ENCODE measurements around the gene GRB7.
"Not testable (repeated sequence)": the region's sequence is repeated elsewhere in the genome, so short reads cannot be mapped to it uniquely, and the experiment has no call there.

Gene GRB7

DNA sequence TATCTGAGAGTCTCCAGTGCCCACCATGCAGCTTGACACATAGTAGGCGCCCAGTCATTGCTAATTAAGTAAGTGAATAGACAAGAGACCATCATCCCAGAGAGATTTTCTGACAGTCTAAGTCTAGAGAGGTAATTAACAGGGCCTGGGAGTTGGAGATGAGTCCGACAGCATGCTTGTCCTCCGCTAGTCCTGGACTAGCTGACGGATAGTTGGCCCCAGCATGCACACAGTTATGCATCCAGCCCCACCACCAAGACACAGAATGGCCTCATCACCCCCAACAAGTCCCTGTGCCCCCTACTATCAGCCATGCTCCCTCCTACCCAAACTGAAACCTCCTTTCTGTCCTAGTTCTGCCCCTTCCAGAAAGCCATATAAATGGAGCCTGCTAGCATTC lies 10.0 kb downstream of the GRB7 start:
- H3K4me3 ChIP-seq (ENCODE audit: low read depth, low read length): no peak overlapping the region
- no peak for DNase-seq (ENCODE audit: low read depth)

DNA sequence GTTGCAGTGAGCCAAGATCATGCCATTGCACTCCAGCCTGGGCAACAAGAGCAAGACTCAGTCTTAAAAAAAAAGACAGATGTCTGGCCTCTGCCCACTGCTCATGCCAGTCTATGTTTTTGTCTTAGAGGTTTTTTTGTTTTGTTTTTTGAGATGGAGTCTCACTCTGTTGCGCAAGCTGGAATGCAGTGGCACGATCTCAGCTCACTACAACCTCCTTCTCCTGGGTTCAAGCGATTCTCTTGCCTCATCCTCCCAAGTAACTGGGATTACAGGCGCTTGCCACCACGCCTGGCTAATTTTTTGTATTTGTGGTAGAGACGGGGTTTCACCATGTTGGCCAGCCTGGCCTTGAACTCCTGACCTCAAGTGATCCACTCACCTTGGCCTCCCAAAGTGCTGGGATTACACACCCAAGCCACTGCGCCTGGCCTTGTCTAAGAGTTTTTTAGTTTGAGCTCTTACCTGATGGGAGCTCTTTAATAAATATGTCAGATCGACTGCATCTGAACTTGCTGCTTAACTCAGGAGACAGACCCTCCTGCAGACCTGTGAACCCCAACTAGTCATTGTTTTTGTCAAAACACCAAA lies 10.8 kb downstream of the GRB7 start:
- not testable (repeated sequence) for H3K4me3 ChIP-seq (ENCODE audit: low read depth, low read length); DNase-seq (ENCODE audit: low read depth)

DNA sequence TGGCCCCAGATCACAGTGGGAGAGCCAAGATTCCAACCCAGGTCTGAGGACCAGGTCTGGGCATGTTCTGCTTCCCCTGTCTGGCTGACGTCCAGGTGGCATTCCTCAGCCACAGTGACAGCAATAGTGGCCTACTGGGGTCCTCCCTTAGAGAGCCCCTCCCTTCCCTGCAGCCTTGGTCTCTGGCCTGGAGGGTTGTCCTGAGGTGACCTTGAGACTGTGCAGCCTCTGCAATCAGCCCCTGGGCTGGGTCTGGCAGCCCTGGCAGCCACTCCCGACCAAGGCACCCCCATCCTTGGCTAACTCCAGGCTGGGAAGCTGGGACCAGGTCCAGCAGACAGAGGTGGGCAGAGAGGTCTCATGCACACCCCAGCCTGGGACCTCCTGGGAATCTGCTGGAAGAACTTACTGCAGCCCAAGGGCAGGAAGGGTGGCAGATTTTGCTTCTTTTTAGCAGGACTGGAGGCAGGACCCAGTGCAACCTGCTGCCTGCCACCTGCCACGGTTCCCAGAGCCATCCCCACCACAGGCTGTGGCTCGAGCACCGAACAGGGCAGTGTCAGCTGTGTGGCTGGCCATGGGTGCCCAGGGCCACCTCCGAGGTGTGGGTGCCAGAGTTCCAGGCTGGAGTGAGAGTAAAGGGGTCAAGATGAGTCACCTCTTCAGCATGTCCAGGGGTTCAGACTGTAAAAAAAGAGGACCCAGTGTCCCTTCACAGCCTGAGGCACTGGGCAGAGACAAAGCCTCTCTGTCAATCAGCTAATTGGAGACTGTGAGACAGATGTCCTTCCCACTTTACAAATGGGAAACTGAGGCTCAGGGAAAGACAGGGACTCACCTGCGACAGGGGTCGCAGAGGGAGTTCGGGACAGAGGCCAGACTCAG lies 12.6 kb downstream of the GRB7 start:
- no peak for DNase-seq (ENCODE audit: low read depth)
- no peak overlapping the region for H3K4me3 ChIP-seq (ENCODE audit: low read depth, low read length)

DNA sequence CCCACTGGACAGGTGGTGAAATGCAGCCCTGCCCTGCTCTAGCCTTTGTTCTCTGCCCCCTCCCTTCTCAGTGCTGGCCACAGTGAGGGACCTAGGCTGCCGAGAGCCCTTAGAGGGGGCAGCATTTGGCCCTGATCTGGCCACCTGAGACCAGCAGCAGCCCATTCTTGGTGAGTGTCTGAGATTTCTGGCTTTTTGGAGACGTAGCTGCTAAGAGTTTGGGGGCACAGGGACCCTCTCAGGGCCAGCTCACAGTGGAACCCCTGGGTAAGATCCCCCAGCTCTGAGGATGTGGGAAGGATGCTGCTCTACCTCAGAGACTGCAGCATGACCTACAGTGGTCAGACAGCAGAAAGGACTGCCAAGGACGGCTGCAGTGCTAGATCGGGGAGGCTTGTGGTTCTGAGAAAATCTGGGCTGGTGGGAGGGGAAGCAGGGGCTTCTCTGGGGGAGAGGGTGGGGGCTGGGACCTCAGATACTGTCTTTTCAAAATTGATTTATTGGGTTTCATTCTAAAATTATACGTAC lies 13.3 kb downstream of the GRB7 start:
- no peak for DNase-seq (ENCODE audit: low read depth)
- H3K4me3 ChIP-seq (ENCODE audit: low read depth, low read length): no peak overlapping the region

DNA sequence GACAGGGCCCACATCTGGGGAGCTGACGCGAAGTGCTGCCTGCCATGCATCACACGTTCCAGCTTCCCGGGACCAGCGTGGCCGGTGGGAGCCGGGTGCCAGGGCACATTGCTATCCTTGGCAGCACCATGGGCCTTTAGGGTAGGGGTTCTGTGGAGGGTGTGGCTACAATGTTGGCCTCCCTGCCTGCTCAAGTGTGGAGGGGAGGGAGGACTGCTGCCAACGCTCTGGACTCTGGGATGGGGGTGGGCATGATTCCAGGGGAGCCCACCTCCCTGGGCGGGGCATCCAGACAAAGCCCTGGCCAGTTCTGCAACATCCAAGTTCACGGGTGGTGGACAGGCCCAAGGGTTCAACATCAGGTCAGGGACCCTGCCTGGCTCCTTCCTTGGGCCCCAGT lies 13.9 kb downstream of the GRB7 start:
- no peak for DNase-seq (ENCODE audit: low read depth)
- no peak overlapping the region for H3K4me3 ChIP-seq (ENCODE audit: low read depth, low read length)

DNA sequence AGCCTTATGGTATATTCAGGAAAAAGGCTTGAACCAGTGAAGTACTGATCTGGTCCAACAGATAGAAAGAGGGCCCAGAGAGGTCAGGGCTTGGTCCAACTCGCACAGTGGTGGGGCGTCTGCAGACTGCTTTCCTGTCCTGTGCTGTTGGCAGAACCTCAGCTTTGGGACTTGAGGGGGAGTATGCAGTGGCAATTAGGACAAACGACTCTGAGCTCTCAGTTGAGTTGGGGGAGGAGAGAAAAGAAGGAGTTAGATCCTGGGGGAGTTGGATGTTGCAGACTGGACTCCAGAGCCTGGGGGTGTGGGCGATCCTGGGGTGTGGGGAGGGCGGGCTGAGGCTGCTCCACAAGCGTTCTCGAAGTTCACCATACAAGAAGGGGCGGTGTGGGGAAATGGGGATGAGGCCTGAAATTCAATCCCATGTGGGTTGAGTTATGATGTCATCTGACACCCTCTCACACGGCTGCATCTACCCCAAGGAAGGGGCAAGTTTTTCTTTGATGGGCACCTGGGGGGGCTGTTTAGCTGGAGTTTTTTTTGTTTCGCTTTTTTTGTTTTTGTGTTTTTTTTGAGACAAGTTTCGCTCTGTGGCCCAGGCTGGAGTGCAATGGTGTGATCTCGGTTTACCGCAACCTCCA lies 14.6 kb downstream of the GRB7 start:
- DNase-seq (ENCODE audit: low read depth): no peak
- no peak overlapping the region for H3K4me3 ChIP-seq (ENCODE audit: low read depth, low read length)

DNA sequence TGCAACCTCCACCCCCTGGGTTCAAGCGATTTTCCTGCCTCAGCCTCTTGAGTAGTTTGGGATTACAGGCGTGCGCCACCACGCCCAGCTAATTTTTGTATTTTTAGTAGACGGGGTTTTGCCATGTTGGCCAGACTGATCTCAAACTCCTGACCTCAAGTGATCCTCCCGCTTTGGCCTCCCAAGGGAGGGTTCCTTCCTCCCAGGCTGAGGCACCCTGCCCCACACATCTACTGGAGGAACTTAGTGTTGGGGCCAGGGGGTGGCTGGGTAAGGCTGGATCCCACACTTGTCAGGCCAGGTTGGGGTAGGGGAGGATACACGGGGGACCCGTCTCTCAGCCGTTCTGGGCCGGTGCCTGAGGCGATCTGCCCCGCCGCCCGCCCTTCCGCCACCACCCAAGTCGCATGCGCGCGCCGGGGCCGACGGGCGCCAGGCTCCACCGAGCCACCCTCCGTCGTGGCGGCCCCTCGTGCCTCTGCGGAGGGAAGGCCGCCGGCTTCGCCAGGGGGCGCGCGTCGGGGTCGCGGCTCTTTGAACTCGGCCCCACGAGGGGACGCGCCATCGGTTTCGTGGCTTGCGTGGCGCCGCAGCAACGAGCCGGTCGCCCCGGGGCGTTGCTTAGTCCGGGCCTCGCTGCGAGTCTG lies 15.9 kb downstream of the GRB7 start:
- peak overlapping the region; percentile 60 for H3K4me3 ChIP-seq (ENCODE audit: low read depth, low read length)
- DNase-seq (ENCODE audit: low read depth): no peak

DNA sequence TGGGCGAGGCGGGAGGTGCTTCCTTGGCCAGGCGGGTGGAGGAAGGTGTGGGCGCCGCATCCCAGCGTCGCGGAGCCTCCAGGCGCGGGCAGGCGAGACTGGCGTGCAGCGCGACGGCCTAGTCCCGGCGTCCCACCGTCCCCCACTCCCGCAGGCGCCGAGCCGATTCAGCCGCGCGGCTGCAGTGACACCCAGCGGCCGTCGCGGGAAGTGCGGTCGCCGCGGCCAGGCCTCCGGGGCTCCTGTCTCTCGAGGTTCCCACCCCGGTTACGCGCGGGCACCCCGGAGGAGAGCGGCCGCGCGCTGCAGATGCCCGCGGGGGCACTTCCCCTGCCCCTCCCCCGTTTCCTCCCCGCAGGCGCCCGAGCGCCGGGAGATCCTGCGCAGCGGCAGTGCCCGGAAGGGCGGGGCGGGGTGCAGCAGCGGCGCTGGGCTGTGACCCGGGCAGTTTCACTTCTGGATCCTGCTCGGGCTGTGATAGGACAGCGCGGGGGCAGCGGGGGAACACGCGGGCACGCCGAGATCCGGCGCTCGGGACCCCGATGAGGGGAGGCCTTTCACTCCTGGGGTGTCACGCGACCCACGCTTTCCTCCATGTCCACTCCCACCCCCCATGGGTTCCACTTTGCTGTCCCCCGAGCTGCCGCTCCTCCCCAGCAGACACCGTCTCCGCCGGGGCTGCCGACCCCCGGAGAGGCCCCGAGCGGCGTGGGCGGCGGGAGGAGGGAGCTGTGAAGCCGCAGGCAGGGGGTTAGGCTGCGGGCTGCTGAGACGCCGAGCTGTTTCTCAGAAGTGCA lies 16.6 kb downstream of the GRB7 start:
- no peak for DNase-seq (ENCODE audit: low read depth)
- peak overlapping the region; percentile 60 for H3K4me3 ChIP-seq (ENCODE audit: low read depth, low read length)

DNA sequence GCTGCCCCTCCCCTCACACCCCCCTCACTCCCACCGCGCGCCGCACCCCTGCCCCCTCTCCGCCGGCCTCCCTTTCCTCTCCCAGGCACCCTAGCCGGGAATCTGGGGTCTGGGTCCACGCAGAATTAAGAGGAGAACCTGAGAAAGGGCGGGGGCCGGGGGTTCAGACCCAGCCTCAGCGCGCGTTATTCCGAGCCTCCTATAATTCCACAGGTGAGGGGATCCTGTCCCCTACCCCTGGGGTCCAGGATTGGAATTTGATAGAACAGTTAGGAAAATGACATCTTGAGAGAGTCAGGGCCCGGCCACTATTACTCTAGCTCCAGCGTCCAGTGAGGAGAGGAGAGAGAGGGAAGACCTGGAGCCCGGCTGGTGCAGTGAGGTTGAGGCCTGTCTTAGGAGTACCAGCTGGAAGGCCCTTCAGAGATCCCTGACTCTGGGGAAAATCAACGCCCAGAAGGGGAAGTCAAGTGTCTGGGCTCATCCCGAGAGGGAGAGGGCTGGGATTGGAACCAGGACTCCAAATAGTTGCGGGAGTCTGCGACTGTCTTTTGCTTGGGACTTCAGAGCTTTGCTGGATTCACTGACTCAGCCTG lies 17.3 kb downstream of the GRB7 start:
- no peak for DNase-seq (ENCODE audit: low read depth)
- H3K4me3 ChIP-seq (ENCODE audit: low read depth, low read length): peak overlapping the region; percentile 60

DNA sequence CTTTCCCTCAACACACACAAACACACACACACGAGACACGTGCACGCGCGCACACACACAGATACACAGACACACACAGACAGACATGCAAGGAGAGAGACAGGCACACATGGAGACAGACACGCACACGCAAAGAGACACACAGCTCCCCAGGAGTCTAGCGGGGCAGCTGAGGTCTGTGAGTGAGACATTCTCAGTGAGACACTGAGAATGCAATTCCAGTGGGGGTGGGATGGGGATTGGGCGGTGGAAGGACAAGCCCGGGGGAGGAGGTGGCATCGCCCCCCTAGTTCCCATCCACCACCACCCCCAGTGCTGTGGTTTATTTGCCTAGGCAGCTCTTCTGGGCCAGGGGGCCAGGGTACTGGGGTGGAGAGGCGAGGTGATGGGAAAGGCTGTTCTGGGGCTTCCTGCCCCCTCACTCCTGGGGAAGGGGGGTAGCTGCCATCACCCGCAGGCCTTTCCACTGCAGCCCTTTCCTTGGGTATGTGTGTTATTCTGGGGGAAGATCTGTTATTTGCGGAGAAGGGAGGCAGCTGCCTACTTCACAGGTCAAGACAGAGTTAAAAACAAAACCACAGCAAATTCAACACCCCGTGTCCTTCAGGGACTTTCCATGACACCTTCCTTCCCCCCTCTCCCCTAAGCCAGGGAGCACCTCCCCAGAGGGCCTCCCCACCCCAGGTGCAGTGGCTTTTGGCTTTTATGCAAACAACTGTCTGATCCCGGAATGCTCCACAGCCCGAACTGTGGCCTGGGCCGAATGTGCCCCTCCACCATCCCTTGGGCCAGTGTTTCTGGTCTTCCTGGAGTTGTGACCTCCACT lies 18.0 kb downstream of the GRB7 start:
- DNase-seq (ENCODE audit: low read depth): no peak
- no peak overlapping the region for H3K4me3 ChIP-seq (ENCODE audit: low read depth, low read length)

DNA sequence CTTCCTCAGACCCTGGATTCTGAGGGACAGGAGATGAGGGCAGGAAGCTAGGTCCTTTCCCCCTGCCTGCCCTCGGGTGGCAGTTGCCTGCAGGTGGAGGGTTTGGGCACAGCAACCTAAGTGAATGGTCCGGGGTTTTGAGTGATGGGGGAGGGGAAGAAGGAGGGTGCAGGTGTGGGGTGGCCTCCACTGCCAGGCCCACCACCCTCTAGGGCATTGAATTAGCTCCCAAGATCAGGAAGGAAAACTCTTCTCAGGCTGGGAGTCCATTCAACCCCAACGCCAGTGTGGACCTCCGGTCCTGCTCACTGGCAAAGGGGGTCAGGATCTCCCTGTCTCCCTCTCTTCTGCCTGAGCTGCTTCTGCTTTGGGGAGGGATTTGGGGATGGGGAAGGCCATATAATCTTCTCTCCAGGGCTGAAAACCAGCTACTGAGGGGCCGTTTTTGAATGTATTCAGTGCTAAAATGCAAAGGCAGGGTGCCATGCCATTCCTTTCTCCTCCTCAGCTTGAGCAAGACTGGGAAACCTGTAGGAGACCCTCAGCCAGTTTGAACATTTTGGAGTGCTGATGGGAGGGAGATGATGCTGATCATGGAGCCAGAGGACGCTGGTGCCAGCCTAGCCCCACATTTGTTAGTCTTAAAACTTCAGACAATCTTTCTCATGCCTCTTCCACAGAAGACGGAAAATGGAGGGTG lies 18.8 kb downstream of the GRB7 start:
- no peak for DNase-seq (ENCODE audit: low read depth)
- H3K4me3 ChIP-seq (ENCODE audit: low read depth, low read length): no peak overlapping the region

DNA sequence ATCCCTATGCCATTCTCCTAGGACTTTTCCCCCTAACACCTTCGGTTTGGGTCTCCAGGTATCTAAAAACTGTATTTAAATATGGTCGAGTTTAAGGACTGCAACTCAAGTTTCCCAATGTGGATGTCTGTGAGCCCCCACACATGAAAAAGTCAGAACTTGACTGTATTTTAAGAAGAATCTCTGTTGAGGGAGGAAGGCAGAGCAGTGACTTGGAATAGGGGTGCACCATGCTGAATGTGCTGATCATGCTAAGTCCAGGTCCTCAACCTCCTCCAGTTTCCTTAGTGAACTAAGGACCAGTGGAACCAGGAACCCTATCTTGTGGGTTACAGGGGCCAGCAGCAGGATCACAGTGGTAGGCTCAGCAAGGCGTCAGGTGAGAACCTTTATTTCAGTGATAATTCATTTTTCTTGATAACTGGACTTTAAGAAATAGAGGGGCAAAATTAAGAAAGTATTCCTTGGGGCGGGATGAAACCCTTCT lies 19.5 kb downstream of the GRB7 start:
- H3K4me3 ChIP-seq (ENCODE audit: low read depth, low read length): no peak overlapping the region
- no peak for DNase-seq (ENCODE audit: low read depth)

DNA sequence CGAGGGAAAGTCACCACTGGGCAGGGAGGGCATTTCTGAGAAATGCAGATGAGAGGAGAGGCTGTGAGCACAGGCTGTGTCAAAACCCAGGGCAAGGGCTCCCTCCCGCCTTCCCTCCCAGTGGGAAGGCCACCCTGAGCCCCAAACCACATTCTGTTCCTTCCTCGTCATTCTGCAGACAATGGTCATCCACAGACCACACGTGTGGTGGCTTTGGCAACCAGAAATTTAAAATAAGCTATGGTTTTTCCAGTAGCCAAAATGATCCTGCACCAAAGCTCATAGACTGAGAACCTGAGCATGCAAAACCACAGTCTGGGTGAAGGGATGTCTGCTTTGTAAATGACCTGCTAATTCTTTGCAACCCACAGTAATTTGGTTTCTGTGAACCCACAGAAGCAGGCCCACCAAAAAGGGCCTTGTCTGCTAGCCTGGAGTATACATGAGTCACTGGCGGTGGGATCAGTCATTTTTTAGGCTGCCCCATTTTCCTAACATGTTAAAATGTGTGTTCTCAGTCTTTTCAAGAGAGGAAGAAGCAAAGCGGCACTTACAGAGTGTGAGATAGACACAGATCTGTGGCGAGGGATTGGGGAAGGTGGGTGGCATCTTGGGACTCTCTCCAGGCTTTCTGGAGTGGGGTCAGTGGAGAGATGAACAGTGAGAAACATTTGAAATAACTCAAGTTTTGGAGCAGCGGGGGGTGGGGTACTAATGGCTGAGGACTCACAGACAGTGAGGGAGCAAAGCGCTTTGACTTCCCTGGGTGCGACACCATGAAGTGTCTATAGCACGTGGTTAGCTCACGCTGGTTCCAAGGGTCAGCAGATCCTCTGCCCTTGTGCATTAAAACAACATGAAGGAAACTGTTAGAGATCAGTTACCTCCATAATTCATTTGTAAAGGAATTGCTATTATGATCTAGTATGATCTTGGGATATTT lies 20.5 kb downstream of the GRB7 start:
- no peak for DNase-seq (ENCODE audit: low read depth)
- H3K4me3 ChIP-seq (ENCODE audit: low read depth, low read length): no peak overlapping the region

DNA sequence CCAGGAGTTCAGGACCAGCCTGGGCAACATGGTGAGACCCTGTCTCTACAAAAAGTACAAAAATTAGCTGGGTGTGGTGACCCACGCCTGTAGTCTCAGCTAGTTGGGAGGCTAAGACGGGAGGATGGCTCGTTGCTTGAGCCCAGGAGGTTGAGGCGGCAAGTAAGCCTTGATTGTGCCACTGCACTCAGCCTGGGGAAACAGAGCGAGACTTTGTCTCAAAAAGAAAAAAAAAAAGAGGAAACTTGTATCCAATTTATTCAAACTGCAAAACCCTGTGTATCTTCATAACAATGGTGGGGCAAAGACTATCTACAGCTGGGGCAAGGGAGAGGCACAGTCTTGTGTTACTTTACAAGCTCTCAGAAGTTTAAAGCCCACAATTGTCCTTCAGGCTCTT lies 21.5 kb downstream of the GRB7 start:
- no peak for DNase-seq (ENCODE audit: low read depth)
- no peak overlapping the region for H3K4me3 ChIP-seq (ENCODE audit: low read depth, low read length)

DNA sequence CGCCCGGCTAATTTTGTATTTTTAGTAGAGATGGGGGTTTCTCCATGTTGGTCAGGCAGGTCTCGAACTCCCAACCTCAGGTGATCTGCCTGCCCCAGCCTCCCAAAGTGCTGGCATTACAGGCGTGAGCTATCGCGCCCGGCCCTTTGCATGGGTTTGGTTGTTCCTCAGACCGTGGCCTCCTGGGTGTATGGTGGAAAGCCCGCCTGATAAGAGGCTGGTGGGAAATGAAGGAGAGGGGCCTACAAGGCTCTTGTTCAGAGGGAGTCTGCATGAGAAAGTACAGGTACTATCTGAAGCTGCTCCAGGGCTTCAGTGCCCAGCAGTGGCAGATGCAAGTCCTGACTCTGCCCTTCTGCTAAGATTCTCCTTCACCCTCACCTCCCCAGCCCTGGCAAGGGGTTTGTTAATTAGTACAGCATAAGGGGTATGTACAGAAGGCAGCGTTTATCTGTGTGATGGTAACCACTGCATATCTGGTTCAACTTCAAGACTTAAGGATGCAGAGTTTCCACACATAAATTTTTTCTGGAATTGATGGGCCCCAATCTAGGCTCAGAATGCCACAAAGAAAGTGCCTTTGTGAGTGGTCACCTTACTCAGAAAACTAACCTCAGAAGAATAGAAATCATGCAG lies 24.2 kb downstream of the GRB7 start:
- no peak for DNase-seq (ENCODE audit: low read depth)
- H3K4me3 ChIP-seq (ENCODE audit: low read depth, low read length): no peak overlapping the region
